NT2/D1 (cell line): ENCODE data around the gene HMGCLL1.

Experiments
- DNase-seq: peaks from one replicate; pipeline ENCODE4 v3.0.0-alpha.2; 2011; ENCODE audit warnings: low read depth, low spot score
- H3K27me3 ChIP-seq: 2 replicates; pipeline ENCODE4 v1.6.0; 2011; ENCODE audit warnings: mild to moderate bottlenecking; ENCODE audit not compliant: insufficient read length, insufficient read depth
- H3K36me3 ChIP-seq: 2 replicates; pipeline ENCODE4 v1.6.1; 2011; ENCODE audit warnings: mild to moderate bottlenecking, low read length, mixed read lengths; ENCODE audit not compliant: insufficient read depth, insufficient read length
- H3K4me1 ChIP-seq: 2 replicates; pipeline ENCODE4 v1.5.1; 2011; ENCODE audit not compliant: insufficient read depth, insufficient read length
- H3K4me3 ChIP-seq: 2 replicates; pipeline ENCODE4 v1.5.1; 2011; ENCODE audit warnings: low read depth; ENCODE audit not compliant: insufficient read length
- H3K9ac ChIP-seq: 2 replicates; pipeline ENCODE4 v1.6.0; 2011; ENCODE audit warnings: low read depth; ENCODE audit not compliant: insufficient read length
- H3K9me3 ChIP-seq: 2 replicates; pipeline ENCODE4 v1.5.1; 2011; ENCODE audit warnings: mild to moderate bottlenecking, low read length; ENCODE audit not compliant: insufficient read depth
- SUZ12 ChIP-seq: IDR thresholded peaks from 2 replicates; pipeline ENCODE4 v1.6.1; 2011; ENCODE audit not compliant: insufficient read length, insufficient read depth; ENCODE audit errors: extremely low read depth
- YY1 ChIP-seq: IDR thresholded peaks from 2 replicates; pipeline ENCODE4 v1.6.1; 2011; ENCODE audit not compliant: insufficient read length, insufficient read depth
- ZNF274 ChIP-seq: IDR thresholded peaks from 2 replicates; pipeline ENCODE4 v1.6.1; 2011; ENCODE audit warnings: mild to moderate bottlenecking, low read depth, low read length

The HMGCLL1 gene

DNA sequence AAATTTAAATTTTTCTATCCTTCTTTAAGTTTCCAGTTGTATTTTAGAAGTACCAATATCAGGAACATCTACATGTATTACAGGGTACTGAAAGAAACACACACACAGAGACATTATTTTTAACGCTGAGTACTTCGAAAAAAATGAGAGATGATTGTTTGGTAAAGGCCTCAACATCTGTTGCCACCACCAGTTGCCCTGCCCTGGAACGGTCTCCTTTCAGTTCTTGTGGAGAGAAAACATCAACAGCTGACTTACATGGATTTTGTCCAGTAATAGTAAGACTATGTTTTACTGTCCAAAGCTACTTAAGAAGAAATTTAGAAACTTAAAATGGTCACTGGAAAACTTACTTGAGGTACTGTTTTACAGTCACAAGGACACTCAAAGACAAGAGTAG is 16.7 kb downstream of the HMGCLL1 start:
- TF ChIP-seq ZNF274 (no peak), SUZ12 (no peak), YY1 (no peak)
- no peaks in the 10 kb centered on the region for H3K9me3 ChIP-seq
- no peak overlapping the region for H3K9ac ChIP-seq
- no peaks in the 10 kb centered on the region for H3K27me3 ChIP-seq
- no peaks in the 10 kb centered on the region for H3K36me3 ChIP-seq
- H3K4me3 ChIP-seq, result no peak overlapping the region
- no peak for DNase-seq
- H3K4me1 ChIP-seq, result no peaks in the 10 kb centered on the region

DNA sequence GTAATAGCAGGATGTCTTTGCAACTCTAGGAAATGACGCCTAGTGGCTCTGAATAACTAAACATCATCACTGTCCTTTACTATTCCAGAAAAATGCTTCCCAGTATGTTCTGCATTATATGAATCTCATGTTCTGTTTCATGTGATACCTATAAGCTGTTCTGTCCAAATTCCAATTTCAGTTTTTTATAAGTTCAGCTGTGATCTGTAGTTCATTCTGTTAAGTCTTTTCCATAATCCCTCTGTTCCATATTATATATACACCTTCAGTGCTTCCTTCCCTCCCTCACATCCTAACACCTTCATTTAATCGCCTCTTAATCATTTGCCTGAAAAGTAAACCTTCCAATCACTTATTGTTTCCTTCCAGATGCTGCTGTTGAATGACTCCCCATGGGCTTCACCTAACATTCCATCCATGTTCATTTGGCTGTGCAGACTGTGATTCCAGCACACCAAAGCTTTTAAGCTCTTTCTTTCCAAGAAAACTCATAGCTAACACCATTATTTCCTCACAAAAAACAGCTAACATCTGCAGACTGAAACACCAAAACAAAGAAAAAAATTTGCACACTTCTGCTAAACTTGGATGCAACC is 18.6 kb downstream of the HMGCLL1 start:
- Histone ChIP-seq H3K4me1 (no peaks in the 10 kb centered on the region), H3K36me3 (no peaks in the 10 kb centered on the region), H3K9ac (no peak overlapping the region), H3K4me3 (no peak overlapping the region), H3K27me3 (no peaks in the 10 kb centered on the region), H3K9me3 (no peaks in the 10 kb centered on the region)
- TF ChIP-seq ZNF274 (no peak), YY1 (no peak), SUZ12 (no peak)
- DNase-seq, result no peak

DNA sequence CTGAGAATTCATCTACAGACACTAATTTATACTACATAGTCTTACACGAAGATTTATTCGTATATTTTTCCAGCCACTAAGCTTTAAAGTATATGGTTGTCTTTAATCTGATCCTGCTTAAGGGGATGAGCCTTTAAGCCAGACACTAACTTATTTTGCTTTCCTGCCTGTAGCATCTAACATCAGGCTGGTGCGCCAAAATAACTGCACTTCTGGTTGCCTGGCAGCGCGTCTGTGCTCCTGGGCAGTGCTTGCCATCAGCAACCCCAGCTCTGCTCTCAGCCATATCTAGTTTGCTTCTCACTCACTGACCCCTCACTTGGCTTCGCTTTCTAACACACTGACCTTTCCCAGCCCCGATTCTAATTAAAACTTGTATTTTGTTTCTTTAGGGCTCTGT is 21.8 kb downstream of the HMGCLL1 start:
- H3K9ac ChIP-seq, result no peak overlapping the region
- H3K27me3 ChIP-seq, result no peaks in the 10 kb centered on the region
- H3K36me3 ChIP-seq, result no peaks in the 10 kb centered on the region
- TF ChIP-seq YY1 (no peak), ZNF274 (no peak), SUZ12 (no peak)
- DNase-seq, result no peak
- no peaks in the 10 kb centered on the region for H3K4me1 ChIP-seq
- no peak overlapping the region for H3K4me3 ChIP-seq
- H3K9me3 ChIP-seq, result no peaks in the 10 kb centered on the region

DNA sequence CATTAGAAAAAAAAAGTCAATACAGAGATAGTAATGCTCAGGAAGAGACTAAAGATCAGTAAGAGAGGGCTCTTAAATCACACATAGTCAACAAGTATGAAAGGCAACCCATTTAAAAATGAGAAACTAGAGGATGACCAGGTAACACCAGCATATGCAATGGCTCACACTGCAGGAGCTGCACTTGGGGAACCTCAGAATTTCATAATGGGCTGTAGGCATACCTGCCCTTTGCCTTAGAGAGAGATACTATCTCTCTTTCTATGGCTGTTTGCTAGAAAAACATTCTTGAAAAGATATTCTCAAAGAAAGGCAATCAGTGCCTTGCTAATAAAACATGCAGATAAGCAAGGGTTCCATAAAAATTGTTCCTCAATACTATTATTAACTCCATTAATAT is 33.2 kb downstream of the HMGCLL1 start:
- H3K4me3 ChIP-seq, result no peak overlapping the region
- H3K36me3 ChIP-seq, result no peaks in the 10 kb centered on the region
- H3K9me3 ChIP-seq, result no peaks in the 10 kb centered on the region
- no peak overlapping the region for H3K9ac ChIP-seq
- no peaks in the 10 kb centered on the region for H3K4me1 ChIP-seq
- DNase-seq, result no peak
- no peaks in the 10 kb centered on the region for H3K27me3 ChIP-seq
- TF ChIP-seq ZNF274 (no peak), SUZ12 (no peak), YY1 (no peak)

DNA sequence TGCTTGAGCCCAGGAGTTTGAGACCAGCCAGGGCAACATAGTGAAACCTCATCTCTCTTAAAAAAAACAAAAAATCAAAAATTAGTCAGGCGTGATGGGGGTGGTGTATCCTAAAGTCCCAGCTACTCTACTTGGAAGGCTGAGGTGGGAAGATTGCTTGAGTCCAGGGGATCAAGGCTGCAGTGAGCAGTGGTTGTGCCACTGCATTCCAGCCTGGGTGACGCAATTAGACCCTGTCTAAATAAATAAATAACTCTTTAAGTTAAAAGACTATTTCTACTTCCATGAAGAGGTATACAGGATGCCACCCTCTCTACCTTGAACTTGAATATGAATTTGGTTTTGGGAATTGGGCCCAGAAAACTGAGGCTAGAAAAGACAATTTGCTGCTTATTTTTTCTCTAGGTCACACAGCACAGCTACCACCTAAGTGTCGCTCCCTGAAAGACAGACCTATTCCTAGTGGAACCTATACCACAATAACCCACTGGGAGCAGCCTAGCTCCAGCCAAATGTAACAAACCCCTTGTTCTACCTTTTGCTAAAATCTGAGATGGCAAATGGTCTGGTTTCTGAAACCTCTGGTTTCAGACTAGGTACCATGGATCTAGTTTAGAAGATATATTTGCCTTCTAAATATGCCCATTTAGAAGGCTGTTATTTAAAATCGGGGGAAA is 35.2 kb downstream of the HMGCLL1 start:
- Histone ChIP-seq H3K9ac (no peak overlapping the region), H3K9me3 (no peaks in the 10 kb centered on the region), H3K4me3 (no peak overlapping the region), H3K36me3 (no peaks in the 10 kb centered on the region), H3K4me1 (no peaks in the 10 kb centered on the region), H3K27me3 (no peaks in the 10 kb centered on the region)
- TF ChIP-seq SUZ12, result no peak
- TF ChIP-seq YY1, result no peak
- TF ChIP-seq ZNF274, result no peak
- DNase-seq, result no peak

DNA sequence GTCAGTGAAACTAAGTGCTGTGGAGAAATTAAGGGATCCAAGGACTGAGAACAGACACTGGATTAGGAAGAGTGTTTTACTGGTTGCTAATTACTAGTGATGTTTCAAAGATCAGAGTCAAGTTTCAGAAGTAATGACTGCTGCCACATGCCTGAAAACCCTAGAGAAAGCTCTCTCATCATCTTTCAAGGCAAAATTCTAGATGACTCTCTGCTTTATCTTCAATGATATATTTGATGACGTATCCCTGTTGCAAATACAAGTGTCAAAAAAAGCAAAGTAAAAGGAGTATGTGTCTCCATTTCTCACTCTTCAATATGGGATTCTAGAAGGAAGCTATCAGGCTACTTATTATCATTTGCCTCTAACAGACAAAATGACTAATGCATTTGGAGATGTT is 38.0 kb downstream of the HMGCLL1 start:
- Histone ChIP-seq H3K27me3 (no peaks in the 10 kb centered on the region), H3K9me3 (no peaks in the 10 kb centered on the region), H3K36me3 (no peaks in the 10 kb centered on the region), H3K9ac (no peak overlapping the region), H3K4me1 (no peaks in the 10 kb centered on the region), H3K4me3 (no peak overlapping the region)
- no peak for DNase-seq
- no peak for TF ChIP-seq YY1
- no peak for TF ChIP-seq ZNF274
- no peak for TF ChIP-seq SUZ12

DNA sequence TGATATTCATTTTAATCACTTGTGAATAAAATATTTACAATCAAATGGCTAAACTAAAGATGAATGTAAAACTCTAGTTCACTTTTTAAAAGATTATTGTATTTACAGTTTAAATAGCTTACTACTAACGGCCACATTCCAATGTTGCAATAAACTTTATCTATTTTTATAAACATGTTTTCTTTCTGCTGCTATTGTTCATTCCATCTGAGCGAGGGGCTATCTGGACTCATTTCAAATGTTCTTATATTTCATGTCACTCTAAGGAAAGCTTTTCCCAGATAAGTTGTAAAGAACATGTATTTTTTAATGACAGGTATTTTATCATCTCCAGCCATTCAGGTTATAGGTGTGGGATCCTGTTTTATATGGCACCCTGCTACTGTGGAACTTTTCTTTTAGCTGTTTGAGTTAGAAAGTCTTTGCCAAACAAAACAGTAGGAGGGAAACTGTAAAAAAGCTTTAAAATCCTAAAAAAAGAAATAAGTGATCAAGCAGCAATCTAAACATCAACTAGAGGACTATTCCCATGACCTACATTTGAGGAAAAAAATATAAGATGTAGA is 42.5 kb downstream of the HMGCLL1 start:
- TF ChIP-seq ZNF274 (no peak), YY1 (no peak), SUZ12 (no peak)
- Histone ChIP-seq H3K4me3 (no peak overlapping the region), H3K27me3 (no peaks in the 10 kb centered on the region)

More for the DNA sequence above, 42.5 kb downstream of the HMGCLL1 start:
- Histone ChIP-seq H3K4me1 (no peaks in the 10 kb centered on the region), H3K36me3 (no peaks in the 10 kb centered on the region), H3K9ac (no peak overlapping the region), H3K9me3 (no peaks in the 10 kb centered on the region)
- DNase-seq, result no peak
